Panc1 (cell line): Measurements from ENCODE around the gene SMIM15. TPM values are rescaled to one million over a fixed set of nuclear protein-coding genes. Genes with fewer than 3 reads are reported as not detected.

ENCODE experiments used
- ATAC-seq: fragments of 200-7000 bp; cut with Tn5 transposase; 2 replicates; pipeline ENCODE4 v1.9.1; 2020; ENCODE audit warnings: mild to moderate bottlenecking, moderate library complexity
- BruUV-seq: library from RNA; stranded (reverse); fragments of 400-500 nt; replicated peaks from 2 replicates; lab custom pipeline; 2021; lab: Mats Ljungman, UMichigan
- CTCF ChIA-PET: fragments of 300-600 bp; sonication (Branson Sonifier 250); formaldehyde crosslinking; loops from one replicate; lab custom pipeline; 2022; ENCODE audit warnings: antibody characterized with exemption; lab: Charles Lee
- POLR2A ChIA-PET: fragments of 300-600 bp; sonication (Branson Sonifier 250); formaldehyde crosslinking; loops from one replicate; lab custom pipeline; 2022; ENCODE audit warnings: antibody characterized with exemption; lab: Charles Lee
- DNase-seq: peaks from one replicate; pipeline ENCODE4 v3.0.0-alpha.2; 2010; ENCODE audit warnings: low read depth, low spot score
- H3K27ac ChIP-seq: 2 replicates; pipeline ENCODE4 v1.5.1; 2011; ENCODE audit warnings: mild to moderate bottlenecking, low read length, inconsistent platforms
- H3K27me3 ChIP-seq: fragments of 200-500 bp; sonication (Bioruptor generic); 2 replicates; pipeline ENCODE4 v1.6.0; 2014; ENCODE audit warnings: low read length, inconsistent platforms; ENCODE audit not compliant: control insufficient read depth, insufficient read depth
- H3K36me3 ChIP-seq: fragments of 200-500 bp; sonication (Bioruptor generic); 2 replicates; pipeline ENCODE4 v1.5.1; 2014; ENCODE audit warnings: inconsistent platforms, mild to moderate bottlenecking, low read length, moderate library complexity; ENCODE audit not compliant: control insufficient read depth, insufficient read depth
- H3K4me1 ChIP-seq: 2 replicates; pipeline ENCODE4 v1.5.1; 2011; ENCODE audit warnings: inconsistent platforms, mild to moderate bottlenecking, low read length, moderate library complexity; ENCODE audit not compliant: control insufficient read depth, insufficient read depth
- H3K4me3 ChIP-seq, 2 experiments: 2 replicates each; pipeline ENCODE4 v1.5.1; 2011 to 2012; ENCODE audit warnings: low read depth in 2 of 2, low read length in 2 of 2, mild to moderate bottlenecking in 2 of 2, inconsistent platforms in 1 of 2, moderate library complexity in 1 of 2
- H3K9me3 ChIP-seq: fragments of 200-500 bp; sonication (Bioruptor generic); 2 replicates; pipeline ENCODE4 v1.5.1; 2014; ENCODE audit warnings: low read depth, mild to moderate bottlenecking, inconsistent platforms, low read length, moderate library complexity; ENCODE audit not compliant: control insufficient read depth, insufficient read depth
- POLR2AphosphoS5 ChIP-seq: IDR thresholded peaks from 2 replicates; pipeline ENCODE4 v1.6.1; 2012; ENCODE audit warnings: mild to moderate bottlenecking, low read depth, low read length, moderate library complexity
- SIN3A ChIP-seq: IDR thresholded peaks from 2 replicates; pipeline ENCODE4 v1.6.1; 2012; ENCODE audit warnings: low read depth, mild to moderate bottlenecking, low read length, moderate library complexity, borderline replicate concordance; ENCODE audit not compliant: insufficient read depth
- TCF7L2 ChIP-seq: IDR thresholded peaks from 2 replicates; pipeline ENCODE4 v1.6.1; 2011; ENCODE audit warnings: mild to moderate bottlenecking, low read depth, low read length, inconsistent platforms
- in situ Hi-C: cut with HindIII; loops from 2 replicates; pipeline ENCODE4 v1.10.0; 2016; ENCODE audit warnings: low sequenced_read_pairs, low pct_unique_long_range_greater_than_20kb
- intact Hi-C: fragments of 100-400 bp; cut with micrococcal nuclease; formaldehyde crosslinking; loops from one replicate; pipeline ENCODE4 v1.10.0; 2022; ENCODE audit not compliant: unreplicated experiment
- total RNA-seq: library from RNA; stranded (reverse); gene quantifications from one replicate; pipeline ENCODE4 v1.2.1, GENCODE V29; 2021; ENCODE audit not compliant: unreplicated experiment
- TF ChIP-seq, protein P1 (sequence below): fragments of 450-650 bp; IDR thresholded peaks from 2 replicates; pipeline ENCODE4 v1.5.1; 2017; ENCODE audit warnings: mild to moderate bottlenecking
- TF ChIP-seq, protein P2 (sequence below), 2 experiments: IDR thresholded peaks; 2 replicates each; pipeline ENCODE4 v1.6.1; 2011 to 2012; ENCODE audit warnings: low read depth in 2 of 2, control low read depth in 1 of 2, low read length in 1 of 2, mild to moderate bottlenecking in 1 of 2, moderate library complexity in 1 of 2; ENCODE audit not compliant: insufficient read depth in 1 of 2

Gene SMIM15
- total RNA-seq, 1 experiment from 2014 or later: 77.5 TPM

DNA sequence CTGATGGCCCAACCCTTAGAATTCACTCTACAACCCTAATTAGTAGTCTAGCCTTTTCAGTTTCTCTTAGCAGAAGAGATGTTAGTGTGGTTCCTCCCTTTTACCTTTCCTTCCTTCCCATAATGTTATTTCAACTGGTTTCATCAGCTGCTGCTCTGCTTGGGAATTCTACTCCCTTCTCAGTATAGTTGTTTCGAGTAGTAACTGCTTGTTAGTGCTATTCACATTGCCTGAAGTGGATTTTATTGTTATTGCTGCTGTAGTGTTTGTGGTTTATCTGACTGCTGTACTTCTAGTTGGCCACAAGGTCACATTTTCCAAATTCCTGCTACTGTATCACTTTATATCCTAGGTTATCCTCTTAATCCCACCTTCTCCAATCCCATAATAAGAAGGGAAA lies 29.7 kb downstream of the SMIM15 start:
- Histone ChIP-seq H3K9me3 (no peaks in the 10 kb centered on the region), H3K27me3 (no peaks in the 10 kb centered on the region), H3K4me3 (no peak overlapping the region), H3K36me3 (no peaks in the 10 kb centered on the region), H3K27ac (no peak overlapping the region), H3K4me1 (no peaks in the 10 kb centered on the region)
- in situ Hi-C loops: no loop called here
- ChIA-PET CTCF (no interaction called here), POLR2A (no interaction called here)
- DNase-seq (no peak), ATAC-seq (no peak)
- intact Hi-C loops: no loop called here
- BruUV-seq: no TSS peak
- TF ChIP-seq, protein P1, sequence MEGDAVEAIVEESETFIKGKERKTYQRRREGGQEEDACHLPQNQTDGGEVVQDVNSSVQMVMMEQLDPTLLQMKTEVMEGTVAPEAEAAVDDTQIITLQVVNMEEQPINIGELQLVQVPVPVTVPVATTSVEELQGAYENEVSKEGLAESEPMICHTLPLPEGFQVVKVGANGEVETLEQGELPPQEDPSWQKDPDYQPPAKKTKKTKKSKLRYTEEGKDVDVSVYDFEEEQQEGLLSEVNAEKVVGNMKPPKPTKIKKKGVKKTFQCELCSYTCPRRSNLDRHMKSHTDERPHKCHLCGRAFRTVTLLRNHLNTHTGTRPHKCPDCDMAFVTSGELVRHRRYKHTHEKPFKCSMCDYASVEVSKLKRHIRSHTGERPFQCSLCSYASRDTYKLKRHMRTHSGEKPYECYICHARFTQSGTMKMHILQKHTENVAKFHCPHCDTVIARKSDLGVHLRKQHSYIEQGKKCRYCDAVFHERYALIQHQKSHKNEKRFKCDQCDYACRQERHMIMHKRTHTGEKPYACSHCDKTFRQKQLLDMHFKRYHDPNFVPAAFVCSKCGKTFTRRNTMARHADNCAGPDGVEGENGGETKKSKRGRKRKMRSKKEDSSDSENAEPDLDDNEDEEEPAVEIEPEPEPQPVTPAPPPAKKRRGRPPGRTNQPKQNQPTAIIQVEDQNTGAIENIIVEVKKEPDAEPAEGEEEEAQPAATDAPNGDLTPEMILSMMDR: no peak
- no peak for TF ChIP-seq POLR2AphosphoS5
- no peak for TF ChIP-seq TCF7L2
- no peak for TF ChIP-seq SIN3A
- TF ChIP-seq, protein P2, sequence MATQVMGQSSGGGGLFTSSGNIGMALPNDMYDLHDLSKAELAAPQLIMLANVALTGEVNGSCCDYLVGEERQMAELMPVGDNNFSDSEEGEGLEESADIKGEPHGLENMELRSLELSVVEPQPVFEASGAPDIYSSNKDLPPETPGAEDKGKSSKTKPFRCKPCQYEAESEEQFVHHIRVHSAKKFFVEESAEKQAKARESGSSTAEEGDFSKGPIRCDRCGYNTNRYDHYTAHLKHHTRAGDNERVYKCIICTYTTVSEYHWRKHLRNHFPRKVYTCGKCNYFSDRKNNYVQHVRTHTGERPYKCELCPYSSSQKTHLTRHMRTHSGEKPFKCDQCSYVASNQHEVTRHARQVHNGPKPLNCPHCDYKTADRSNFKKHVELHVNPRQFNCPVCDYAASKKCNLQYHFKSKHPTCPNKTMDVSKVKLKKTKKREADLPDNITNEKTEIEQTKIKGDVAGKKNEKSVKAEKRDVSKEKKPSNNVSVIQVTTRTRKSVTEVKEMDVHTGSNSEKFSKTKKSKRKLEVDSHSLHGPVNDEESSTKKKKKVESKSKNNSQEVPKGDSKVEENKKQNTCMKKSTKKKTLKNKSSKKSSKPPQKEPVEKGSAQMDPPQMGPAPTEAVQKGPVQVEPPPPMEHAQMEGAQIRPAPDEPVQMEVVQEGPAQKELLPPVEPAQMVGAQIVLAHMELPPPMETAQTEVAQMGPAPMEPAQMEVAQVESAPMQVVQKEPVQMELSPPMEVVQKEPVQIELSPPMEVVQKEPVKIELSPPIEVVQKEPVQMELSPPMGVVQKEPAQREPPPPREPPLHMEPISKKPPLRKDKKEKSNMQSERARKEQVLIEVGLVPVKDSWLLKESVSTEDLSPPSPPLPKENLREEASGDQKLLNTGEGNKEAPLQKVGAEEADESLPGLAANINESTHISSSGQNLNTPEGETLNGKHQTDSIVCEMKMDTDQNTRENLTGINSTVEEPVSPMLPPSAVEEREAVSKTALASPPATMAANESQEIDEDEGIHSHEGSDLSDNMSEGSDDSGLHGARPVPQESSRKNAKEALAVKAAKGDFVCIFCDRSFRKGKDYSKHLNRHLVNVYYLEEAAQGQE (IDR thresholded peaks at IDR 0.05; ENCODE audit: insufficient read depth in 1 of 2, low read depth in 2 of 2, low read length in 1 of 2): no peak

DNA sequence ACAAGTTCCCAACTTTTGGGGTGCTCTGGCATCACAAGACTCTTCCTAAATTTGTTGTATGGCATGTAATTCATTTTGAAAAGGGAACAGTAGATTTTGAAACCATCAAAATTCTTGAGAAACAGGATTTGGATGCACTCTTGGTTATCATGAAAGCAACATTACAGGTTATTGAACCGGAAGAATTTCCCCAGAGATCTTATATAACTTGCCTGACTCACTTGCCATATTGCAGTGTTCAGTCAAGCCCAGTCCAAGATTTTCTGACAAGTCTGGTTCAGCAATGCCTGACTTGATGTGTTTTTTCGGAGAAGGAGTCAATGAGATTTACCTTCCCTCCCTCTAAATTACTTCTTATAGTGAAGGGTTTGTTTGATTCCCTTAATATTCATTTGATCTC lies 32.0 kb downstream of the SMIM15 start:
- ATAC-seq: no peak

More for the DNA sequence above, 32.0 kb downstream of the SMIM15 start:
- H3K4me3 ChIP-seq: no peak overlapping the region
- H3K27ac ChIP-seq: no peak overlapping the region
- intact Hi-C loops: no loop called here
- CTCF ChIA-PET: no interaction called here
- in situ Hi-C loops: no loop called here
- no peaks in the 10 kb centered on the region for H3K27me3 ChIP-seq
- BruUV-seq: no TSS peak
- TF ChIP-seq SIN3A (no peak), POLR2AphosphoS5 (no peak), TCF7L2 (no peak)
- TF ChIP-seq, protein P2 (IDR thresholded peaks at IDR 0.05; ENCODE audit: insufficient read depth in 1 of 2, low read depth in 2 of 2, low read length in 1 of 2): no peak
- TF ChIP-seq, protein P1: no peak
- no peak for DNase-seq
- POLR2A ChIA-PET: no interaction called here
- H3K9me3 ChIP-seq: no peaks in the 10 kb centered on the region
- H3K36me3 ChIP-seq: no peaks in the 10 kb centered on the region
- H3K4me1 ChIP-seq: no peaks in the 10 kb centered on the region
